Thyroid gland (tissue), 4 donors: ENCODE measurements around the gene OR2T8. TPM values are rescaled to one million over a fixed set of nuclear protein-coding genes. Genes with fewer than 3 reads are reported as not detected.
A peak's percentile ranks its signal among the peaks of the same experiment; 100 is the strongest.

Source experiments
- DNase-seq, 2 donors: peaks; one replicate each; pipeline ENCODE4 v3.0.0-alpha.2; 2019
- H3K27ac ChIP-seq, 3 donors: fragments of 200-600 bp; sonication (generic); 1 replicate in 2 of 3; 2 replicates in 1 of 3; pipeline ENCODE4 v1.5.1; 2016 to 2019; ENCODE audit warnings: mild to moderate bottlenecking in 1 of 3, moderate library complexity in 1 of 3
- H3K27me3 ChIP-seq: fragments of 200-600 bp; sonication (generic); one replicate; pipeline ENCODE4 v1.5.1; 2019
- H3K36me3 ChIP-seq, 2 donors: fragments of 200-600 bp; sonication (generic); one replicate each; pipeline ENCODE4 v1.5.1; 2016 to 2019
- H3K4me1 ChIP-seq, 2 donors: fragments of 200-600 bp; sonication (generic); one replicate each; pipeline ENCODE4 v1.5.1; 2017 to 2019
- H3K4me3 ChIP-seq, 3 donors: fragments of 200-600 bp; sonication (generic); replicated peaks in 1 of 3; 1 replicate in 2 of 3; 2 replicates in 1 of 3; pipeline ENCODE4 v1.5.1; 2016; ENCODE audit warnings: mild to moderate bottlenecking in 1 of 3
- H3K9me3 ChIP-seq: fragments of 200-600 bp; sonication (generic); one replicate; pipeline ENCODE4 v1.5.1; 2017
- CTCF ChIP-seq, 6 experiments: fragments of 200-600 bp in 3 of 6; fragments of 450-650 bp in 3 of 6; sonication (generic) in 3 of 6; IDR thresholded peaks; one replicate each; pipeline ENCODE4 v1.5.1; 2016 to 2019; ENCODE audit warnings: antibody characterized with exemption in 6 of 6, mild to moderate bottlenecking in 2 of 6, inconsistent platforms in 1 of 6, moderate library complexity in 1 of 6
- POLR2A ChIP-seq, 2 donors: fragments of 450-650 bp; IDR thresholded peaks; one replicate each; pipeline ENCODE4 v1.6.1; 2017; ENCODE audit warnings: antibody characterized with exemption in 2 of 2, mild to moderate bottlenecking in 2 of 2, moderate library complexity in 1 of 2
- WGBS, 2 donors: methylation state at CpG; one replicate each; pipeline ENCODE4 v1.1.5; 2017; 5-methylcytosine and 5-hydroxymethylcytosine counted together
- intact Hi-C: fragments of 100-400 bp; cut with DNase I; formaldehyde crosslinking; loops from one replicate; pipeline ENCODE4 v1.15.1; 2023
- total RNA-seq, 4 donors: library from RNA; depleted of rRNA; stranded (reverse); fragments of >200 nt; gene quantifications; one replicate each; pipeline ENCODE4 v1.2.3, GENCODE V29; 2016

The OR2T8 gene
- total RNA-seq, 4 donors from 2014 or later: 0.54 to 1.7 (median 1.2) TPM; not detected in 1

GRCh38 chr1:247948558-247948957 is 28.5 kb downstream of the OR2T8 start, which contains the start of gene OR2L8:
OR2L8 (plus strand) TSS chr1:247948858; CDS start chr1:247948858, 0 bp downstream.
- Histone ChIP-seq H3K4me1 (no peaks in the 10 kb centered on the region), H3K4me3 (no peak within 1 kb of the TSS), H3K27me3 (no peaks in the 10 kb centered on the region), H3K27ac (no peak within 1 kb of the TSS), H3K36me3 (no peaks in the 10 kb centered on the region), H3K9me3 (no peaks in the 10 kb centered on the region)
- intact Hi-C loops: no loop called here
- DNase-seq: no peak
- TF ChIP-seq POLR2A (IDR thresholded peaks at IDR 0.05) (no peak), CTCF (IDR thresholded peaks at IDR 0.05) (no peak)
- 89 to 95% methylated on average over 3 of the region's 3 CpGs for WGBS, 2 donors

- WGBS, 2 donors: 89 to 100% methylated on average over 1 of the region's 1 CpG
- no peak for TF ChIP-seq POLR2A (IDR thresholded peaks at IDR 0.05)
- TF ChIP-seq CTCF (IDR thresholded peaks at IDR 0.05): no peak
- H3K4me3 ChIP-seq: no peak overlapping the region
- H3K9me3 ChIP-seq: no peaks in the 10 kb centered on the region
- H3K4me1 ChIP-seq: no peaks in the 10 kb centered on the region
- no peak overlapping the region for H3K27ac ChIP-seq
- no peak for DNase-seq
- intact Hi-C loops: no loop called here
- H3K27me3 ChIP-seq: no peaks in the 10 kb centered on the region
- no peaks in the 10 kb centered on the region for H3K36me3 ChIP-seq
Observed at GRCh38 chr1:247953408-247953807, 33.4 kb downstream of the OR2T8 start.

- Histone ChIP-seq H3K4me1 (no peaks in the 10 kb centered on the region), H3K27ac (no peak overlapping the region), H3K36me3 (no peaks in the 10 kb centered on the region), H3K9me3 (no peaks in the 10 kb centered on the region), H3K27me3 (no peaks in the 10 kb centered on the region), H3K4me3 (no peak overlapping the region)
- intact Hi-C loops: no loop called here
- WGBS, 2 donors: 24 to 41% methylated on average over 3 of the region's 3 CpGs
- TF ChIP-seq CTCF (IDR thresholded peaks at IDR 0.05): no peak
- TF ChIP-seq POLR2A (IDR thresholded peaks at IDR 0.05): no peak
- peak; percentile 14 to 35 for DNase-seq
Observed at GRCh38 chr1:247961791-247962190, 41.7 kb downstream of the OR2T8 start.

GRCh38 chr1:247962911-247963588 is 43.0 kb downstream of the OR2T8 start:
- H3K27me3 ChIP-seq: no peaks in the 10 kb centered on the region
- H3K27ac ChIP-seq: no peak overlapping the region
- no peaks in the 10 kb centered on the region for H3K9me3 ChIP-seq
- 82 to 83% methylated on average over 4 of the region's 4 CpGs for WGBS, 2 donors
- no peak for DNase-seq
- intact Hi-C loops: no loop called here
- no peaks in the 10 kb centered on the region for H3K4me1 ChIP-seq
- H3K36me3 ChIP-seq: no peaks in the 10 kb centered on the region
- TF ChIP-seq POLR2A (IDR thresholded peaks at IDR 0.05) (no peak), CTCF (IDR thresholded peaks at IDR 0.05) (no peak)
- H3K4me3 ChIP-seq: no peak overlapping the region

- intact Hi-C loops: no loop called here
- H3K4me3 ChIP-seq: no peak within 1 kb of the TSS
- H3K4me1 ChIP-seq: no peaks in the 10 kb centered on the region
- WGBS, 2 donors: 93 to 95% methylated on average over 2 of the region's 2 CpGs
- H3K27me3 ChIP-seq: no peaks in the 10 kb centered on the region
- TF ChIP-seq CTCF (IDR thresholded peaks at IDR 0.05) (no peak), POLR2A (IDR thresholded peaks at IDR 0.05) (no peak)
- H3K9me3 ChIP-seq: no peaks in the 10 kb centered on the region
- no peak for DNase-seq
- no peak within 1 kb of the TSS for H3K27ac ChIP-seq
- H3K36me3 ChIP-seq: no peaks in the 10 kb centered on the region
Observed at GRCh38 chr1:247964933-247965332, 44.9 kb downstream of the OR2T8 start, which contains the start of gene OR2AK2. OR2AK2 (plus strand) TSS chr1:247965233; CDS start chr1:247965377, 144 bp downstream.
